ENCODE results near the gene BTBD7.

GRCh38 chr14:93286212-93286890, 46.5 kb downstream of the BTBD7 start:
- TF ChIP-seq CTCF (conservative IDR thresholded peaks at IDR 0.05) (no peak), ZFX (IDR thresholded peaks at IDR 0.05) (no peak)
